Tibial nerve (tissue), 4 donors: ENCODE measurements around the gene PELO. TPM values are rescaled to one million over a fixed set of nuclear protein-coding genes. Genes with fewer than 3 reads are reported as not detected.

Experiments used
- DNase-seq, 2 donors: peaks; one replicate each; pipeline ENCODE4 v3.0.0-alpha.2; 2019; ENCODE audit warnings: low spot score in 2 of 2
- H3K27ac ChIP-seq, 4 donors: fragments of 200-600 bp; sonication (generic) in 3 of 4; one replicate each; pipeline ENCODE4 v1.5.1; 2017 to 2019; ENCODE audit warnings: mild to moderate bottlenecking in 1 of 4
- H3K27me3 ChIP-seq, 2 donors: fragments of 200-600 bp; sonication (generic) in 1 of 2; one replicate each; pipeline versions ENCODE4 v1.5.1 to v1.6.0; 2017 to 2019
- H3K36me3 ChIP-seq, 3 donors: fragments of 200-600 bp; sonication (generic); one replicate each; pipeline ENCODE4 v1.5.1; 2018 to 2019
- H3K4me1 ChIP-seq, 4 donors: fragments of 200-600 bp; sonication (generic) in 3 of 4; one replicate each; pipeline ENCODE4 v1.5.1; 2017 to 2019
- H3K4me3 ChIP-seq, 4 donors: fragments of 200-600 bp; sonication (generic) in 3 of 4; one replicate each; pipeline ENCODE4 v1.5.1; 2017 to 2019; ENCODE audit warnings: mild to moderate bottlenecking in 1 of 4, moderate library complexity in 1 of 4
- H3K9me3 ChIP-seq, 4 donors: fragments of 200-600 bp; sonication (generic) in 3 of 4; one replicate each; pipeline ENCODE4 v1.5.1; 2017 to 2019
- EP300 ChIP-seq, 2 donors: sonication (generic); formaldehyde crosslinking; IDR thresholded peaks; one replicate each; pipeline ENCODE4 v1.6.1; 2017; ENCODE audit warnings: antibody characterized with exemption in 2 of 2, mild to moderate bottlenecking in 1 of 2
- POLR2A ChIP-seq, 2 donors: fragments of 450-650 bp; IDR thresholded peaks; one replicate each; pipeline ENCODE4 v1.6.1; 2017; ENCODE audit warnings: antibody characterized with exemption in 2 of 2, mild to moderate bottlenecking in 2 of 2, moderate library complexity in 2 of 2
- WGBS, 2 donors: methylation state at CpG; one replicate each; pipeline ENCODE4 v1.1.5; 2018; 5-methylcytosine and 5-hydroxymethylcytosine counted together
- total RNA-seq, 4 donors: library from RNA; depleted of rRNA; stranded (reverse); fragments of >200 nt; gene quantifications; one replicate each; pipeline ENCODE4 v1.1.0, GENCODE V29; 2016
- TF ChIP-seq, protein P1 (sequence below), 5 experiments: fragments of 200-600 bp in 3 of 5; fragments of 450-650 bp in 2 of 5; sonication (generic) in 3 of 5; IDR thresholded peaks; one replicate each; pipeline ENCODE4 v1.5.1; 2016 to 2019; ENCODE audit warnings: antibody characterized with exemption in 5 of 5, mild to moderate bottlenecking in 3 of 5, moderate library complexity in 2 of 5

The PELO gene
- total RNA-seq, 4 donors from 2014 or later: 8.4 to 17.8 (median 16.6) TPM

DNA sequence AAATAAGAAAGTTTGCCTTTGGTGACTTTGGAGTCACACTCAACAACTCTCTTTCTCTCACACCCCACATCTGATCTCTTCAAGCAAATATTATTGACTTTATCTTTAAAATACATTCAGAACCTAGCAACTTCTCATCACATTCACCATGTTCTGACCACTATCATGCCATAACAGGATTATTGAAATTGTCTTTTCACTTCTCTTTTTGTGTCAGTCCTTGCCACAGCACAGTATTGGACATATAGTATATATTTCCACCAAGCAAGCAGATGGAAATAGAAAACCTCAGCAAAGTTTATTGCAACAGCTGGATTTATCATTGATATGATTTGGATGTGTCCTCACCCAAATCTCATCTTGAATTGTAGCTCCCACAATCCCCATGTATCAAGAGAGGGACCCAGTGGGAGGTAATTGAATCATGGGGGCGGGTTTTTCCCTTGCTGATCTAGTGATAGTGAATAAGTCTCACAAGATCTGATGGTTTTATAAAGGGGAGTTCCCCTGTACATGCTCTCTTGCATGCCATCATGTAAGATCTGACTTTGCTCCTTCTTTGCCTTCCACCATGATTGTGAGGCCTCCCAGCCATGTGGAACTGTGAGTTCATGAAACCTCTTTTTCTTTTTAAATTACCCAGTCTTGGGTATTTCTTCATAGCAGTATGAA, 26.9 kb upstream of the PELO start:
- Histone ChIP-seq H3K36me3 (no peaks in the 10 kb centered on the region), H3K27me3 (no peaks in the 10 kb centered on the region), H3K27ac (no peak overlapping the region), H3K4me3 (no peak overlapping the region), H3K9me3 (no peaks in the 10 kb centered on the region), H3K4me1 (peaks cover 0 to 6% (median 0%) of the 10 kb centered on the region in 4 donors)
- 90 to 95% methylated on average over 1 of the region's 1 CpG for WGBS, 2 donors
- DNase-seq: no peak
- no peak for TF ChIP-seq POLR2A (IDR thresholded peaks at IDR 0.05)
- TF ChIP-seq, protein P1, sequence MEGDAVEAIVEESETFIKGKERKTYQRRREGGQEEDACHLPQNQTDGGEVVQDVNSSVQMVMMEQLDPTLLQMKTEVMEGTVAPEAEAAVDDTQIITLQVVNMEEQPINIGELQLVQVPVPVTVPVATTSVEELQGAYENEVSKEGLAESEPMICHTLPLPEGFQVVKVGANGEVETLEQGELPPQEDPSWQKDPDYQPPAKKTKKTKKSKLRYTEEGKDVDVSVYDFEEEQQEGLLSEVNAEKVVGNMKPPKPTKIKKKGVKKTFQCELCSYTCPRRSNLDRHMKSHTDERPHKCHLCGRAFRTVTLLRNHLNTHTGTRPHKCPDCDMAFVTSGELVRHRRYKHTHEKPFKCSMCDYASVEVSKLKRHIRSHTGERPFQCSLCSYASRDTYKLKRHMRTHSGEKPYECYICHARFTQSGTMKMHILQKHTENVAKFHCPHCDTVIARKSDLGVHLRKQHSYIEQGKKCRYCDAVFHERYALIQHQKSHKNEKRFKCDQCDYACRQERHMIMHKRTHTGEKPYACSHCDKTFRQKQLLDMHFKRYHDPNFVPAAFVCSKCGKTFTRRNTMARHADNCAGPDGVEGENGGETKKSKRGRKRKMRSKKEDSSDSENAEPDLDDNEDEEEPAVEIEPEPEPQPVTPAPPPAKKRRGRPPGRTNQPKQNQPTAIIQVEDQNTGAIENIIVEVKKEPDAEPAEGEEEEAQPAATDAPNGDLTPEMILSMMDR (IDR thresholded peaks at IDR 0.05): no peak
- TF ChIP-seq EP300 (IDR thresholded peaks at IDR 0.05): no peak

DNA sequence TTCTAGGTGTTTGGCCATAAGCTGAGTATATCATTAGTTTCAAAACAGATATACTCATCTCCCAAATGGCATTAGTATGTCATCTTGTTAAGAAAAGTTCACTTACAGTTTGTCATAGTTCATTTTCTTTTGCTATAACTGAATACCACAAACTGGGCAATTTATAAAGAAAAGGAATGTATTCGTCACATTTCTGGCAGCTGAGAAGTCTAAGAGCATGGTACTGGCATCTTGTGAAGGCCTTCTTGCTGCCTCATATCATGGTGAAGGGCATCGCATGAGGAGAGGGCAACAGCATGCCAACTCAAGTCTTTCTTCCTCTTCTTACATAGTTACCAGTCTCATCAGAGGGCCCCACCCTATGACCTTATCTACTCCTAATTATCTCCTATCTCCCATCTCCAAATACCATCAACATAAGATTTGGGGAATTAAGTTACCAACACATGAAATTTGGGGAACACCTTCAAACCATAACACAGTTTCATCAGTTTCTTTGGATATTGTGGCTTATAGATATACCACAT, 20.4 kb upstream of the PELO start:
- 78 to 85% methylated on average over 2 of the region's 2 CpGs for WGBS, 2 donors

GRCh38 chr5:52767766-52768480, 19.8 kb upstream of the PELO start:
- Histone ChIP-seq H3K36me3 (no peaks in the 10 kb centered on the region), H3K27me3 (no peaks in the 10 kb centered on the region), H3K4me3 (no peak overlapping the region), H3K27ac (no peak overlapping the region), H3K4me1 (peaks cover 0 to 6% (median 3%) of the 10 kb centered on the region in 4 donors), H3K9me3 (no peaks in the 10 kb centered on the region)
- WGBS, 2 donors: 56 to 78% methylated on average over 1 of the region's 1 CpG
- no peak for DNase-seq
- TF ChIP-seq, protein P1 (IDR thresholded peaks at IDR 0.05): no peak
- TF ChIP-seq EP300 (IDR thresholded peaks at IDR 0.05) (no peak), POLR2A (IDR thresholded peaks at IDR 0.05) (no peak)

More for the DNA sequence above, 20.4 kb upstream of the PELO start:
- Histone ChIP-seq H3K9me3 (no peaks in the 10 kb centered on the region), H3K27ac (no peak overlapping the region), H3K27me3 (no peaks in the 10 kb centered on the region), H3K4me1 (peaks cover 0 to 6% (median 3%) of the 10 kb centered on the region in 4 donors), H3K4me3 (no peak overlapping the region), H3K36me3 (no peaks in the 10 kb centered on the region)
- DNase-seq: no peak
- no peak for TF ChIP-seq POLR2A (IDR thresholded peaks at IDR 0.05)
- no peak for TF ChIP-seq EP300 (IDR thresholded peaks at IDR 0.05)
- TF ChIP-seq, protein P1 (IDR thresholded peaks at IDR 0.05): no peak

GRCh38 chr5:52769061-52769460, 18.7 kb upstream of the PELO start:
- H3K36me3 ChIP-seq: no peaks in the 10 kb centered on the region
- WGBS, 2 donors: 85 to 86% methylated on average over 5 of the region's 5 CpGs
- H3K27ac ChIP-seq: no peak overlapping the region
- TF ChIP-seq EP300 (IDR thresholded peaks at IDR 0.05) (no peak), POLR2A (IDR thresholded peaks at IDR 0.05) (no peak)
- TF ChIP-seq, protein P1 (IDR thresholded peaks at IDR 0.05): no peak
- no peaks in the 10 kb centered on the region for H3K27me3 ChIP-seq
- H3K4me1 ChIP-seq: peaks cover 0 to 6% (median 3%) of the 10 kb centered on the region in 4 donors
- no peak overlapping the region for H3K4me3 ChIP-seq
- DNase-seq: no peak
- no peaks in the 10 kb centered on the region for H3K9me3 ChIP-seq
